Endothelial cell of umbilical vein (primary cell): ENCODE results near the gene ZBTB7B. TPM values are rescaled to one million over a fixed set of nuclear protein-coding genes. Genes with fewer than 3 reads are reported as not detected.

Experiments used
- BruUV-seq: library from RNA; stranded (reverse); fragments of 400-500 nt; replicated peaks from 2 replicates; lab custom pipeline; 2021; lab: Mats Ljungman, UMichigan
- CTCF ChIA-PET: fragments of 300-600, 350-600 bp; sonication (Branson Sonifier 250); formaldehyde crosslinking; loops from one replicate; lab custom pipeline; 2021; ENCODE audit warnings: antibody characterized with exemption, inconsistent platforms; lab: Charles Lee
- POLR2A ChIA-PET: fragments of 300-600, 350-600 bp; sonication (Branson Sonifier 250); formaldehyde crosslinking; loops from one replicate; lab custom pipeline; 2021; ENCODE audit warnings: antibody characterized with exemption, inconsistent platforms; lab: Charles Lee
- DNase-seq: peaks from one replicate; pipeline ENCODE4 v3.0.0-alpha.2; 2011; ENCODE audit warnings: low read depth, low spot score
- FAIRE-seq: peaks from 2 replicates; lab custom pipeline; 2011; peaks lifted over from hg19 to GRCh38; lab: Jason Lieb, UNC
- H2AFZ ChIP-seq: 2 replicates; pipeline ENCODE4 v1.6.0; 2012; ENCODE audit warnings: low read depth, low read length, control low read depth, inconsistent platforms
- H3K27ac ChIP-seq: 2 replicates; pipeline ENCODE4 v1.5.1; 2011; ENCODE audit warnings: low read depth, mild to moderate bottlenecking, control low read depth, low read length, moderate library complexity; ENCODE audit not compliant: insufficient read depth
- H3K27me3 ChIP-seq, 2 experiments: 2 replicates each; pipeline versions ENCODE4 v1.6.0 to v1.6.1; 2011; ENCODE audit warnings: low read length in 2 of 2, mixed read lengths in 1 of 2; ENCODE audit not compliant: control insufficient read depth in 2 of 2, insufficient read depth in 2 of 2
- H3K36me3 ChIP-seq, 2 experiments: 2 replicates in 1 of 2; 3 replicates in 1 of 2; pipeline ENCODE4 v1.5.1; 2011; ENCODE audit warnings: low read length in 2 of 2, mild to moderate bottlenecking in 1 of 2, moderate library complexity in 1 of 2; ENCODE audit not compliant: control insufficient read depth in 2 of 2, insufficient read depth in 2 of 2; ENCODE audit errors: extremely low read depth in 1 of 2
- H3K4me1 ChIP-seq: 3 replicates; pipeline ENCODE4 v1.5.1; 2011; ENCODE audit warnings: mild to moderate bottlenecking, low read length; ENCODE audit not compliant: control insufficient read depth, insufficient read depth; ENCODE audit errors: extremely low read depth
- H3K4me2 ChIP-seq: 2 replicates; pipeline ENCODE4 v1.6.1; 2011; ENCODE audit warnings: low read length, control low read depth, mixed read lengths; ENCODE audit not compliant: insufficient read depth
- H3K4me3 ChIP-seq, 3 experiments: fragments of 200-600 bp in 1 of 3; sonication (generic), shearing (Covaris generic) in 1 of 3; replicated peaks in 1 of 3; 2 replicates each; pipeline ENCODE4 v1.5.1; 2011 to 2016; ENCODE audit warnings: control low read depth in 3 of 3, low read length in 3 of 3, mild to moderate bottlenecking in 2 of 3, inconsistent platforms in 1 of 3, low read depth in 1 of 3, moderate library complexity in 1 of 3; ENCODE audit not compliant: insufficient read depth in 1 of 3
- H3K79me2 ChIP-seq: 2 replicates; pipeline ENCODE4 v1.6.0; 2012; ENCODE audit warnings: low read length, inconsistent platforms; ENCODE audit not compliant: control insufficient read depth, insufficient read depth
- H3K9ac ChIP-seq: replicated peaks from 2 replicates; pipeline ENCODE3; 2011; ENCODE audit warnings: low read length, control low read depth; ENCODE audit not compliant: insufficient read depth; ENCODE audit errors: extremely low read depth
- H3K9me1 ChIP-seq: replicated peaks from 3 replicates; pipeline ENCODE4 v1.6.0; 2011; ENCODE audit warnings: mild to moderate bottlenecking, low read length; ENCODE audit not compliant: control insufficient read depth, insufficient read depth; ENCODE audit errors: extremely low read depth
- H3K9me3 ChIP-seq: replicated peaks from 2 replicates; pipeline ENCODE4 v1.5.1; 2012; ENCODE audit warnings: low read length, inconsistent platforms; ENCODE audit not compliant: control insufficient read depth, insufficient read depth
- H4K20me1 ChIP-seq: replicated peaks from 2 replicates; pipeline ENCODE3; 2011; ENCODE audit warnings: mild to moderate bottlenecking, low read length; ENCODE audit not compliant: control insufficient read depth, insufficient read depth; ENCODE audit errors: extremely low read depth
- EZH2 ChIP-seq: IDR thresholded peaks from 2 replicates; pipeline ENCODE4 v1.6.1; 2012; ENCODE audit warnings: borderline replicate concordance, low read depth, mild to moderate bottlenecking, moderate library complexity, low read length, inconsistent platforms; ENCODE audit not compliant: severe bottlenecking
- FOS ChIP-seq: IDR thresholded peaks from 2 replicates; pipeline ENCODE4 v1.6.1; 2011; ENCODE audit warnings: mild to moderate bottlenecking, low read length, moderate library complexity, borderline replicate concordance; ENCODE audit not compliant: insufficient read depth
- GATA2 ChIP-seq: IDR thresholded peaks from 2 replicates; pipeline ENCODE4 v1.7.0; 2011; ENCODE audit warnings: low read depth, mild to moderate bottlenecking, moderate library complexity, mixed read lengths, low read length; ENCODE audit not compliant: insufficient read length, insufficient read depth
- JUN ChIP-seq: IDR thresholded peaks from 2 replicates; pipeline ENCODE4 v1.6.1; 2011; ENCODE audit warnings: borderline replicate concordance, low read depth; ENCODE audit not compliant: insufficient read length, insufficient read depth
- MYC ChIP-seq: IDR thresholded peaks from one replicate; pipeline ENCODE4 v1.6.1; 2011; ENCODE audit warnings: mild to moderate bottlenecking, low read depth, low read length
- POLR2A ChIP-seq: IDR thresholded peaks from 2 replicates; pipeline ENCODE4 v1.6.1; 2012; ENCODE audit warnings: low read depth, mild to moderate bottlenecking, control low read depth, low read length
- POLR2AphosphoS5 ChIP-seq: IDR thresholded peaks from 2 replicates; pipeline ENCODE4 v1.6.1; 2012; ENCODE audit warnings: low read depth, mild to moderate bottlenecking, control low read depth, low read length, moderate library complexity; ENCODE audit not compliant: insufficient read depth
- dilution Hi-C: fragments of 300-500 bp; cut with MboI; formaldehyde crosslinking; loops from one replicate; pipeline ENCODE4 v1.15.0; 2019; ENCODE audit warnings: low sequenced_read_pairs; ENCODE audit not compliant: extremely low pct_ligation_motif_present
- intact Hi-C: fragments of 100-400 bp; cut with micrococcal nuclease; formaldehyde crosslinking; loops from one replicate; pipeline ENCODE4 v1.10.0; 2022
- polyA plus RNA-seq, 4 experiments: library from polyadenylated mRNA; depleted of rRNA in 3 of 4; stranded (reverse) in 3 of 4; unstranded in 1 of 4; fragments of >200 nt; gene quantifications; 2 replicates each; pipeline versions ENCODE4 v1.2.1 to v1.2.3, GENCODE V29; 2011 to 2012; ENCODE audit warnings: missing spikeins in 1 of 4
- total RNA-seq: library from RNA; stranded (reverse); gene quantifications from 2 replicates; pipeline ENCODE4 v1.2.3, GENCODE V29; 2021
- TF ChIP-seq, protein P1 (sequence below): IDR thresholded peaks from 2 replicates; pipeline ENCODE4 v1.6.1; 2011; ENCODE audit not compliant: insufficient read depth, insufficient read length
- TF ChIP-seq, protein P2 (sequence below), 2 donors: IDR thresholded peaks; 1 replicate in 1 of 2; 2 replicates in 1 of 2; pipeline ENCODE4 v1.5.1; 2011; ENCODE audit warnings: low read length in 2 of 2, mild to moderate bottlenecking in 2 of 2, moderate library complexity in 2 of 2, control low read depth in 1 of 2, inconsistent platforms in 1 of 2, low read depth in 1 of 2; ENCODE audit not compliant: insufficient read depth in 1 of 2; ENCODE audit errors: extremely low read depth in 1 of 2

The ZBTB7B gene
- total and polyA plus RNA-seq, 2 donors (not counting 3 experiments of a cell fraction or from before 2014, with no cell fraction given): 20.0 to 26.2 TPM

DNA sequence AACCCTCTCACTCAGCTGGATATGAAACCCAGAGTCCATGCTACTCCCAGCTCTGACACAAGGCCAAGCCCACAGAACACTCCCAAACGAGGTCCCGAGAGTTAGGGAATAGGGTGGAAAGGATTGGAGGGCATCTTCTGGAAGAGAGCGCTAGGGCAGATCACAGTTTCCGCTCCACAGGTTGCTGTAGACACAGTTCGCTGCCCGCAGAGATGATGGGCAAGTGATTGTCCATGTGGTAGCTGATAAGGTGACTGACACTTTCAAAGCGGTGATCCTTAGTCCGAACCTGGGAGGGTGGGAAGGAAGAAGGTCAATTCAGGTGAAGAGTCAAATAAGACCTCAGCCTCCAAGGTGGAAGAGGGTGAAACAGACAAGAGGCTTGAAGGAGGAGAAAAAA lies 39.0 kb upstream of the ZBTB7B start:
- peaks cover 48% of the 10 kb centered on the region for H3K4me1 ChIP-seq
- no peak overlapping the region for H2AFZ ChIP-seq
- H3K9ac ChIP-seq: no peak overlapping the region
- no peak overlapping the region for H3K4me3 ChIP-seq
- ChIA-PET POLR2A (no interaction called here), CTCF (interaction anchor here (1.0 to 4.0 kb wide), 2 partner anchors 31 to 35 kb away, joined by 3 to 48 read pairs; partner anchors contain the start of gene LENEP)
- H3K79me2 ChIP-seq: peaks cover 48% of the 10 kb centered on the region
- dilution Hi-C loops (no loop called here), intact Hi-C loops (no loop called here)
- no peaks in the 10 kb centered on the region for H3K9me1 ChIP-seq
- no peaks in the 10 kb centered on the region for H3K9me3 ChIP-seq
- H3K36me3 ChIP-seq: peaks cover 19 to 45% of the 10 kb centered on the region in 2 experiments
- no peaks in the 10 kb centered on the region for H3K27me3 ChIP-seq
- BruUV-seq: no TSS peak
- H3K27ac ChIP-seq: no peak overlapping the region
- FAIRE-seq (no peak), DNase-seq (no peak)
- TF ChIP-seq JUN: no peak
- TF ChIP-seq, protein P1, sequence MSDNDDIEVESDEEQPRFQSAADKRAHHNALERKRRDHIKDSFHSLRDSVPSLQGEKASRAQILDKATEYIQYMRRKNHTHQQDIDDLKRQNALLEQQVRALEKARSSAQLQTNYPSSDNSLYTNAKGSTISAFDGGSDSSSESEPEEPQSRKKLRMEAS: no peak
- TF ChIP-seq GATA2: no peak
- TF ChIP-seq FOS: no peak
- TF ChIP-seq POLR2A: no peak
- no peak for TF ChIP-seq EZH2
- no peak for TF ChIP-seq MYC
- TF ChIP-seq, protein P2, sequence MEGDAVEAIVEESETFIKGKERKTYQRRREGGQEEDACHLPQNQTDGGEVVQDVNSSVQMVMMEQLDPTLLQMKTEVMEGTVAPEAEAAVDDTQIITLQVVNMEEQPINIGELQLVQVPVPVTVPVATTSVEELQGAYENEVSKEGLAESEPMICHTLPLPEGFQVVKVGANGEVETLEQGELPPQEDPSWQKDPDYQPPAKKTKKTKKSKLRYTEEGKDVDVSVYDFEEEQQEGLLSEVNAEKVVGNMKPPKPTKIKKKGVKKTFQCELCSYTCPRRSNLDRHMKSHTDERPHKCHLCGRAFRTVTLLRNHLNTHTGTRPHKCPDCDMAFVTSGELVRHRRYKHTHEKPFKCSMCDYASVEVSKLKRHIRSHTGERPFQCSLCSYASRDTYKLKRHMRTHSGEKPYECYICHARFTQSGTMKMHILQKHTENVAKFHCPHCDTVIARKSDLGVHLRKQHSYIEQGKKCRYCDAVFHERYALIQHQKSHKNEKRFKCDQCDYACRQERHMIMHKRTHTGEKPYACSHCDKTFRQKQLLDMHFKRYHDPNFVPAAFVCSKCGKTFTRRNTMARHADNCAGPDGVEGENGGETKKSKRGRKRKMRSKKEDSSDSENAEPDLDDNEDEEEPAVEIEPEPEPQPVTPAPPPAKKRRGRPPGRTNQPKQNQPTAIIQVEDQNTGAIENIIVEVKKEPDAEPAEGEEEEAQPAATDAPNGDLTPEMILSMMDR (IDR thresholded peaks at IDR 0.05; ENCODE audit: extremely low read depth in 1 of 2, insufficient read depth in 1 of 2, low read depth in 1 of 2, low read length in 2 of 2): no peak
- no peak for TF ChIP-seq POLR2AphosphoS5
- no peaks in the 10 kb centered on the region for H4K20me1 ChIP-seq
- H3K4me2 ChIP-seq: no peak overlapping the region
